ENCODE data around the gene UGT8. TPM values are rescaled to one million over a fixed set of nuclear protein-coding genes. Genes with fewer than 3 reads are reported as not detected.

UGT8 gene
- polyA plus RNA-seq, 1 of the 3 experiments (the other 2 are of a cell fraction): not detected

DNA sequence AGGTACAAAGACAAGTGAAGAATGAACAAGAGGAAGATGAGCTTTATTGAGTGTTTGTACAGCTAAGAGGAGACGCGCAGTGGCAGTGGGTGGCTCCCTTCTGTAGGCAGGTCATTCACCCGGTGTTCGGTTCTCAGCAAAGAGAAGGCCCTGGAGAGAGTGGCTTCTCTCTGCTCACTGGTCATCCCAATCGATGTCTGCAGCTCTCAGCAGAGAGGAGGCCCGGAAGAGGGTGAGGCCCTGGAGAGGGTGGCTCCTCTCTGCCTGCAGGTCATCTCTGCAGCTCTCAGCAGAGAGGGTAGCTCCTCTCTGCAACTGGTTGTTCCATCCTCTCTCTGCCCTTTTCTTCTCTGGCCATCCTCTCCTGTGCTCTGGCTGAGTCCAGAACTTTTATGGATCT lies 126.5 kb downstream of the UGT8 start:
- 48% methylated on average over 4 of the region's 6 CpGs for WGBS (ENCODE audit: low lambda C conversion rate)
- Histone ChIP-seq H3K4me3 (ENCODE audit: low read depth in 2 of 2, low read length in 1 of 2) (no peak overlapping the region), H3K79me2 (ENCODE audit: insufficient read depth) (no peaks in the 10 kb centered on the region), H4K20me1 (ENCODE audit: insufficient read depth) (no peaks in the 10 kb centered on the region), H3F3A (replicated peaks; ENCODE audit: insufficient read depth) (no peaks in the 10 kb centered on the region), H3K27me3 (ENCODE audit: insufficient read depth) (no peaks in the 10 kb centered on the region), H3K4me2 (no peak overlapping the region), H3K9ac (no peak overlapping the region), H2AFZ (ENCODE audit: low read depth) (no peak overlapping the region), H3K27ac (ENCODE audit: low read depth in 2 of 2, low read length in 1 of 2) (no peak overlapping the region), H3K9me2 (no peaks in the 10 kb centered on the region), H3K9me3 (no peaks in the 10 kb centered on the region), H3K4me1 (ENCODE audit: control insufficient read depth in 1 of 2, insufficient read depth in 2 of 2, low read depth in 1 of 2, low read length in 1 of 2) (no peaks in the 10 kb centered on the region), H3K36me3 (replicated peaks in 1 of 2; ENCODE audit: control insufficient read depth in 1 of 2, insufficient read depth in 2 of 2, low read length in 1 of 2) (no peaks in the 10 kb centered on the region)
- CTCF ChIA-PET: no interaction called here
- POLR2A ChIA-PET: no interaction called here
- no peak for DNase-seq
- no peak for TF ChIP-seq REST (IDR thresholded peaks at IDR 0.05; ENCODE audit: low read depth, low read length)
- TF ChIP-seq NRF1 (IDR thresholded peaks at IDR 0.05; ENCODE audit: low read depth, low read length): no peak
- no peak for TF ChIP-seq USF1 (IDR thresholded peaks at IDR 0.05; ENCODE audit: borderline replicate concordance, low read depth)
- TF ChIP-seq FOXM1 (IDR thresholded peaks at IDR 0.05; ENCODE audit: low read depth): no peak

- WGBS (ENCODE audit: low lambda C conversion rate): 0% methylated on average over 1 of the region's 1 CpG
- no peaks in the 10 kb centered on the region for H3K79me2 ChIP-seq (ENCODE audit: insufficient read depth)
- no peaks in the 10 kb centered on the region for H3K36me3 ChIP-seq (replicated peaks in 1 of 2; ENCODE audit: control insufficient read depth in 1 of 2, insufficient read depth in 2 of 2, low read length in 1 of 2)
- ChIA-PET POLR2A (no interaction called here), CTCF (interaction anchor here (0.9 to 1.5 kb wide), 2 partner anchors 33 to 111 kb away, joined by 3 to 4 read pairs; no protein-coding TSS in a partner anchor)
- no peaks in the 10 kb centered on the region for H3K4me1 ChIP-seq (ENCODE audit: control insufficient read depth in 1 of 2, insufficient read depth in 2 of 2, low read depth in 1 of 2, low read length in 1 of 2)
- no peaks in the 10 kb centered on the region for H4K20me1 ChIP-seq (ENCODE audit: insufficient read depth)
- H3F3A ChIP-seq (replicated peaks; ENCODE audit: insufficient read depth): no peaks in the 10 kb centered on the region
- no peaks in the 10 kb centered on the region for H3K9me2 ChIP-seq
- H3K4me3 ChIP-seq (ENCODE audit: low read depth in 2 of 2, low read length in 1 of 2): no peak overlapping the region
- DNase-seq: no peak
- H3K27ac ChIP-seq (ENCODE audit: low read depth in 2 of 2, low read length in 1 of 2): no peak overlapping the region
- no peak overlapping the region for H3K9ac ChIP-seq
- H3K27me3 ChIP-seq (ENCODE audit: insufficient read depth): no peaks in the 10 kb centered on the region
- H3K9me3 ChIP-seq: no peaks in the 10 kb centered on the region
- no peak overlapping the region for H3K4me2 ChIP-seq
- H2AFZ ChIP-seq (ENCODE audit: low read depth): no peak overlapping the region
- TF ChIP-seq TEAD4 (IDR thresholded peaks at IDR 0.05; ENCODE audit: borderline replicate concordance, insufficient read depth): no peak
- no peak for TF ChIP-seq NRF1 (IDR thresholded peaks at IDR 0.05; ENCODE audit: low read depth, low read length)
- TF ChIP-seq REST (IDR thresholded peaks at IDR 0.05; ENCODE audit: low read depth, low read length): no peak
- TF ChIP-seq PBX3 (IDR thresholded peaks at IDR 0.05): no peak
- no peak for TF ChIP-seq YY1 (IDR thresholded peaks at IDR 0.05; ENCODE audit: low read depth)
- no peak for TF ChIP-seq JUND (IDR thresholded peaks at IDR 0.05)
- TF ChIP-seq MXI1 (IDR thresholded peaks at IDR 0.05; ENCODE audit: low read depth, low read length): no peak
- TF ChIP-seq POLR2AphosphoS5 (IDR thresholded peaks at IDR 0.05; ENCODE audit: low read depth, low read length): no peak
- TF ChIP-seq TAF1 (IDR thresholded peaks at IDR 0.05; ENCODE audit: borderline replicate concordance, low read depth, low read length): no peak
- TF ChIP-seq GATA2 (CRISPR knock-in tag; IDR thresholded peaks at IDR 0.05): no peak
- TF ChIP-seq, protein P1, sequence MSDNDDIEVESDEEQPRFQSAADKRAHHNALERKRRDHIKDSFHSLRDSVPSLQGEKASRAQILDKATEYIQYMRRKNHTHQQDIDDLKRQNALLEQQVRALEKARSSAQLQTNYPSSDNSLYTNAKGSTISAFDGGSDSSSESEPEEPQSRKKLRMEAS (IDR thresholded peaks at IDR 0.05; ENCODE audit: low read depth): no peak
- TF ChIP-seq MEF2A (IDR thresholded peaks at IDR 0.05; ENCODE audit: borderline replicate concordance, low read depth): no peak
- no peak for TF ChIP-seq FOXJ3 (CRISPR knock-in tag; IDR thresholded peaks at IDR 0.05)
- TF ChIP-seq CHD2 (IDR thresholded peaks at IDR 0.05; ENCODE audit: low read length, partially characterized antibody): no peak
- TF ChIP-seq SIN3A (IDR thresholded peaks at IDR 0.05; ENCODE audit: borderline replicate concordance, low read depth, low read length): no peak
These were observed 128.9 kb downstream of the UGT8 start for GRCh38 chr4:114727461-114727860.

Measured in SK-N-SH (cell line).